Neural cell (in vitro differentiated cells): Measurements from ENCODE around the gene INSYN2B. TPM values are rescaled to one million over a fixed set of nuclear protein-coding genes. Genes with fewer than 3 reads are reported as not detected.

ENCODE experiments used
- H2AFZ ChIP-seq: fragments of 200-600, 300-800 bp; sonication (generic), shearing (Covaris generic); 2 replicates; pipeline ENCODE4 v1.6.0; 2014; ENCODE audit warnings: low read depth, mild to moderate bottlenecking, antibody characterized with exemption, low read length, moderate library complexity
- H3F3A ChIP-seq: fragments of 200-600 bp; shearing (Covaris generic); 2 replicates; pipeline ENCODE4 v1.6.1; 2016; ENCODE audit warnings: mild to moderate bottlenecking, moderate library complexity, mixed read lengths, antibody characterized with exemption, low read length; ENCODE audit not compliant: insufficient read depth, poor library complexity, severe bottlenecking
- H3K27ac ChIP-seq: fragments of 200-600, 300-800 bp; sonication (generic), shearing (Covaris generic); 2 replicates; pipeline ENCODE4 v1.5.1; 2014; ENCODE audit warnings: mild to moderate bottlenecking, low read length, moderate library complexity
- H3K27me3 ChIP-seq: fragments of 300-800, 200-600 bp; sonication (generic), shearing (Covaris generic); 2 replicates; pipeline ENCODE4 v1.6.0; 2014; ENCODE audit warnings: mild to moderate bottlenecking, low read depth, low read length, moderate library complexity; ENCODE audit not compliant: insufficient read depth
- H3K36me3 ChIP-seq: fragments of 300-800, 200-600 bp; sonication (generic), shearing (Covaris generic); 2 replicates; pipeline ENCODE4 v1.5.1; 2014; ENCODE audit warnings: mild to moderate bottlenecking, antibody characterized with exemption, low read length, moderate library complexity; ENCODE audit not compliant: insufficient read depth
- H3K4me2 ChIP-seq: fragments of 300-800, 200-600 bp; sonication (generic), shearing (Covaris generic); 2 replicates; pipeline ENCODE4 v1.6.0; 2014; ENCODE audit warnings: mild to moderate bottlenecking, low read length
- H3K4me3 ChIP-seq: fragments of 300-800, 200-600 bp; sonication (generic), shearing (Covaris generic); 2 replicates; pipeline ENCODE4 v1.5.1; 2014; ENCODE audit warnings: mild to moderate bottlenecking, low read length, moderate library complexity
- H3K79me2 ChIP-seq: fragments of 200-600 bp; shearing (Covaris generic); replicated peaks from 2 replicates; pipeline ENCODE4 v1.6.0; 2014; ENCODE audit warnings: mild to moderate bottlenecking, low read length, moderate library complexity; ENCODE audit not compliant: insufficient read depth
- H3K9ac ChIP-seq: fragments of 300-800, 200-600 bp; sonication (generic), shearing (Covaris generic); 2 replicates; pipeline ENCODE4 v1.6.1; 2016; ENCODE audit warnings: mild to moderate bottlenecking, low read length, mixed read lengths
- H3K9me2 ChIP-seq: fragments of 200-600 bp; shearing (Covaris generic); 2 replicates; pipeline ENCODE4 v1.6.1; 2016; ENCODE audit warnings: mild to moderate bottlenecking, low read length, mixed read lengths; ENCODE audit not compliant: insufficient read depth
- H3K9me3 ChIP-seq: fragments of 200-600, 300-800 bp; sonication (generic), shearing (Covaris generic); 2 replicates; pipeline ENCODE4 v1.6.1; 2016; ENCODE audit warnings: mild to moderate bottlenecking, mixed run types, low read length, moderate library complexity, mixed read lengths
- H4K20me1 ChIP-seq: fragments of 200-600 bp; shearing (Covaris generic); 2 replicates; pipeline ENCODE4 v1.6.1; 2016; ENCODE audit warnings: mild to moderate bottlenecking, mixed run types; ENCODE audit not compliant: insufficient read depth
- CTCF ChIP-seq: fragments of 450-650 bp; IDR thresholded peaks from 2 replicates; pipeline ENCODE4 v1.5.1; 2014; ENCODE audit warnings: antibody characterized with exemption, mild to moderate bottlenecking, moderate library complexity; ENCODE audit not compliant: poor library complexity, severe bottlenecking
- EP300 ChIP-seq: fragments of 450-650 bp; conservative IDR thresholded peaks from 2 replicates; pipeline ENCODE4 v1.6.1; 2014; ENCODE audit warnings: antibody characterized with exemption, mild to moderate bottlenecking, moderate library complexity; ENCODE audit not compliant: poor library complexity, severe bottlenecking
- EZH2 ChIP-seq: fragments of 200-600, 300-800 bp; shearing (Covaris generic), sonication (generic); IDR thresholded peaks from 2 replicates; pipeline ENCODE4 v1.6.1; 2014; ENCODE audit warnings: antibody characterized with exemption, low read length, borderline replicate concordance, mild to moderate bottlenecking; ENCODE audit not compliant: insufficient read depth, poor library complexity, severe bottlenecking
- MXI1 ChIP-seq: fragments of 450-650 bp; conservative IDR thresholded peaks from 2 replicates; pipeline ENCODE4 v1.6.1; 2014; ENCODE audit warnings: antibody characterized with exemption, mild to moderate bottlenecking; ENCODE audit not compliant: poor library complexity, severe bottlenecking
- POLR2AphosphoS5 ChIP-seq: IDR thresholded peaks from 2 replicates; pipeline ENCODE4 v1.6.1; 2012
- RAD21 ChIP-seq: fragments of 450-650 bp; conservative IDR thresholded peaks from 2 replicates; pipeline ENCODE4 v1.6.1; 2014; ENCODE audit warnings: antibody characterized with exemption, mild to moderate bottlenecking, moderate library complexity
- REST ChIP-seq: IDR thresholded peaks from 2 replicates; pipeline ENCODE4 v1.6.1; 2012; ENCODE audit warnings: borderline replicate concordance
- SMC3 ChIP-seq: fragments of 450-650 bp; conservative IDR thresholded peaks from 2 replicates; pipeline ENCODE4 v1.6.1; 2014; ENCODE audit warnings: antibody characterized with exemption, mild to moderate bottlenecking, moderate library complexity; ENCODE audit not compliant: poor library complexity
- TAF1 ChIP-seq: IDR thresholded peaks from 2 replicates; pipeline ENCODE4 v1.6.1; 2012; ENCODE audit warnings: low read depth
- polyA plus RNA-seq: library from polyadenylated mRNA; depleted of rRNA; stranded (reverse); fragments of >200 nt; gene quantifications from 2 replicates; pipeline ENCODE4 v1.2.3, GENCODE V29; 2014

INSYN2B gene
- polyA plus RNA-seq, 1 donor from 2014 or later = 0.37 TPM

DNA sequence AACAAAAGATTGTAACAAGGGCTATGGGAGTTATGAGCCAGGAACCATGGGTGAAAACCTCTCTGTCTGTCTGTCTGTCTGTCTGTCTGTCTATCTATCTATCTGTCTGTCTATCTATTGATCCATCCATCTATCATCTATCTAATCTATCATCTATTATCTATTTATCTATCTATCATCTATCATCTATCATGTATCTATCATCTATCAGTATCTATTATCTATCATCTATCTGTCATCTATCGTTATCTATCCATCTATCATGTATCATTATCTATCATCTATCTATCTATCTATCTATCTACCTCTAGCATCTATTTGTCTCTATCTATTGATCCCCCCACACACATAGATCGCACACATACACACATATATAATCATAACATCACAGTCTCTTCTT, 112.9 kb downstream of the INSYN2B start (continued):
- TF ChIP-seq REST = no peak

- no peak overlapping the region for H3K27ac ChIP-seq
- H3K4me3 ChIP-seq = no peak overlapping the region
- no peaks in the 10 kb centered on the region for H3K27me3 ChIP-seq
- TF ChIP-seq POLR2AphosphoS5 (no peak), RAD21 (no peak), EZH2 (no peak)
- no peaks in the 10 kb centered on the region for H3F3A ChIP-seq
- H2AFZ ChIP-seq = no peak overlapping the region
- H3K4me2 ChIP-seq = no peak overlapping the region
- H3K9me3 ChIP-seq = no peaks in the 10 kb centered on the region
- H3K9ac ChIP-seq = no peak overlapping the region
- H4K20me1 ChIP-seq = no peaks in the 10 kb centered on the region
- no peaks in the 10 kb centered on the region for H3K36me3 ChIP-seq
- no peaks in the 10 kb centered on the region for H3K79me2 ChIP-seq
- no peaks in the 10 kb centered on the region for H3K9me2 ChIP-seq
These were observed 115.8 kb downstream of the INSYN2B start for GRCh38 chr5:169864483-169864882.

DNA sequence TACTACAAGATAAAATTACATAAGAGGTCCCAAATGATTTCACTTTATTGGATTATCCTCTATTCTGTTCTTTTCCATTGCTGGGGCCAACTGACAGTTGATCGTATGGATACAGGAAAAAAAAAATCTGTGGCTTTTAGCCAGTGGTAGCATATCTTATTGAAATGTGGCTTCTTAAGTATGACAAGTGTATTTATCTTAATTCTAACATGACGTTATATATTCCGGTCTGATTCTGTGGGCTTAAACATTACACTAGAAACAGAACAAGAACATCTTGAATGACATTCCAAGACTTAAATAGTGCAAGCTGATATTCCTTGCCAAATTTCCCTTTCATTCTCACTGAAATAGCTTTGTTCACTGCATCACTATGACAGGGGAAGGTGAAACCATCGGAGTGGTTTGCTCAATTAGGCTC, 117.9 kb downstream of the INSYN2B start:
- Histone ChIP-seq H3K36me3 (no peaks in the 10 kb centered on the region), H3K4me3 (peak overlapping the region; percentile 27), H4K20me1 (no peaks in the 10 kb centered on the region), H3K27ac (peak overlapping the region; percentile 30), H3K79me2 (no peaks in the 10 kb centered on the region), H3K9me2 (no peaks in the 10 kb centered on the region), H3K4me2 (peak overlapping the region; percentile 7), H3F3A (no peaks in the 10 kb centered on the region), H3K9ac (no peak overlapping the region), H3K9me3 (no peaks in the 10 kb centered on the region), H2AFZ (no peak overlapping the region), H3K27me3 (no peaks in the 10 kb centered on the region)
- TF ChIP-seq SMC3 = no peak
- no peak for TF ChIP-seq TAF1
- TF ChIP-seq POLR2AphosphoS5 = no peak
- no peak for TF ChIP-seq RAD21

GRCh38 chr5:169861934-169862333, 118.4 kb downstream of the INSYN2B start:
- H3K9me2 ChIP-seq = no peaks in the 10 kb centered on the region
- no peak overlapping the region for H3K9ac ChIP-seq
- H3K9me3 ChIP-seq = no peaks in the 10 kb centered on the region
- no peak overlapping the region for H2AFZ ChIP-seq
- no peaks in the 10 kb centered on the region for H3F3A ChIP-seq
- H3K27me3 ChIP-seq = no peaks in the 10 kb centered on the region
- H3K4me2 ChIP-seq = peak overlapping the region; percentile 7
- peak overlapping the region; percentile 27 for H3K4me3 ChIP-seq
- H3K36me3 ChIP-seq = no peaks in the 10 kb centered on the region
- no peaks in the 10 kb centered on the region for H3K79me2 ChIP-seq
- H3K27ac ChIP-seq = peak overlapping the region; percentile 30
- no peaks in the 10 kb centered on the region for H4K20me1 ChIP-seq
- TF ChIP-seq TAF1 (no peak), RAD21 (no peak), EP300 (no peak), SMC3 (no peak), MXI1 (no peak), CTCF (no peak)
